DMS114 treated with DMSO at 0.1 percent for 48 hours (cell line): ENCODE measurements around the gene SPINT3.

ENCODE experiments used
- DNase-seq: peaks from one replicate; lab custom pipeline; 2025; ENCODE audit not compliant: unreplicated experiment; lab: John Stamatoyannopoulos, UW

SPINT3 gene

GRCh38 chr20:45515147-45515913, at the start of gene SPINT3:
SPINT3 (minus strand) TSS chr20:45515622; CDS start chr20:45515608, 14 bp downstream.
- DNase-seq: no peak

- no peak for DNase-seq
Measured at GRCh38 chr20:45564760-45565276, 49.4 kb upstream of the SPINT3 start.

GRCh38 chr20:45555198-45555597, 39.8 kb upstream of the SPINT3 start:
- DNase-seq: no peak

GRCh38 chr20:45552456-45552855, 37.0 kb upstream of the SPINT3 start:
- DNase-seq: no peak

- DNase-seq: no peak
Measured at GRCh38 chr20:45550765-45551164, 35.3 kb upstream of the SPINT3 start.

- DNase-seq: no peak
Measured at GRCh38 chr20:45548410-45548809, 33.0 kb upstream of the SPINT3 start.

GRCh38 chr20:45547206-45547770, 31.9 kb upstream of the SPINT3 start, which contains the start of gene EPPIN:
EPPIN (minus strand) TSS chr20:45547401; CDS start chr20:45547357, 44 bp downstream.
- DNase-seq: no peak

GRCh38 chr20:45545754-45546453, 30.5 kb upstream of the SPINT3 start:
- peak; percentile 18 for DNase-seq

- DNase-seq: no peak
Measured at GRCh38 chr20:45545351-45545750, 29.9 kb upstream of the SPINT3 start.

- no peak for DNase-seq
Measured at GRCh38 chr20:45539382-45539781, 24.0 kb upstream of the SPINT3 start, which contains the start of gene WFDC6. WFDC6 (minus strand) TSS chr20:45539482; CDS start chr20:45539407, 75 bp downstream.

GRCh38 chr20:45538209-45538799, 22.9 kb upstream of the SPINT3 start:
- no peak for DNase-seq

- DNase-seq: no peak
Measured at GRCh38 chr20:45527294-45527693, 11.9 kb upstream of the SPINT3 start.

- no peak for DNase-seq
Measured at GRCh38 chr20:45523821-45524220, 8.4 kb upstream of the SPINT3 start.

- DNase-seq: no peak
Measured at GRCh38 chr20:45518282-45518681, 2.9 kb upstream of the SPINT3 start.

- no peak for DNase-seq
Measured at GRCh38 chr20:45510242-45510862, 5.1 kb downstream of the SPINT3 start.

GRCh38 chr20:45509091-45509490, 6.3 kb downstream of the SPINT3 start:
- DNase-seq: no peak

- no peak for DNase-seq
Measured at GRCh38 chr20:45508068-45508886, 7.1 kb downstream of the SPINT3 start.

GRCh38 chr20:45507011-45507820, 8.2 kb downstream of the SPINT3 start:
- DNase-seq: no peak

GRCh38 chr20:45506398-45506797, 9.0 kb downstream of the SPINT3 start:
- no peak for DNase-seq
